Measurements from ENCODE around the gene ETV4.

GRCh38 chr17:43547189-43547550, 1.0 kb upstream of the ETV4 start:
- no peak for TF ChIP-seq POLR2A (IDR thresholded peaks at IDR 0.05; ENCODE audit: low read length)
- no peak for TF ChIP-seq GATA1 (IDR thresholded peaks at IDR 0.05; ENCODE audit: low read depth, low read length)
